NCI-H2029 treated with DMSO at 0.1 percent for 48 hours (cell line): Measurements from ENCODE around the gene UQCRC2.
"Not testable (repeated sequence)": the region's sequence is repeated elsewhere in the genome, so short reads cannot be mapped to it uniquely, and the experiment has no call there.

Experiments used
- DNase-seq: peaks from one replicate; lab custom pipeline; 2025; lab: John Stamatoyannopoulos, UW

Gene UQCRC2

DNA sequence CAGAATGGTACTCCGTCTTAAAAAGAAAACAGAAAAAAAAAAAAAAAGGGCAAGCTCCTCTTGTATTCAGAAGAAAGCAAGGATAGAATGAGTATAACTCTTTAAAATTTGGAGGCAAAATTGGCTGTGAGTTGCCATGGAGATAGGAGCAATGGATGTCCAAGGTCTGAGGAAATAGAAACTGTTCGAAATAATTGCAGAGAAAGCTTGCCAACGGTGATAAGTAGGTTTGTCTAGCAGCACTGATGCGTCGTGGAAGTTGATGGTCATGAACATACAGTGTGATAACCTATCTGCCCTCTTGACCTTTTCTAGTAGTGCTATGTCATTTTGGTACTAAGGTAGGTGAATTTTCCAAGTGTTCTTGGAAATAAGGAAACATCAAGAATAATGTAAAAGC, 57.7 kb downstream of the UQCRC2 start:
- DNase-seq, result no peak

DNA sequence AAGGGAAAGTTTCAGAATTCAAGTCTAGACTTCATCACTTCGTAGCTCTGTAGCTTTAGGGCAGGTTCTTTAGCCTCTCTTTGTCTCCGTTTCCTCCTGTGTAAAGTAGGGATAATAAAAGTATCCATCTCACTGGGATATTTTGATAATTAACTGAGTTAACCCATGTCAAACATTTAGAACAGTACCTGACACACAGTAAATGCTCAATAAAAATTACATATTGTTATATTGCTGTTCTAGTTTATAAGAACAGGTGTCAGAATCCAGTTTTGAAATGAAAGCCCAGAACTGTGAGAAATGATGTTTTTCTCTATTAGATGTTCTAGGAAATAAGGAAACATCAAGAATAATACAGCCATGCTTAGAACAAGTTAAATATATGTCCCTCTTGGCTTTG, 59.1 kb downstream of the UQCRC2 start:
- DNase-seq, result no peak

DNA sequence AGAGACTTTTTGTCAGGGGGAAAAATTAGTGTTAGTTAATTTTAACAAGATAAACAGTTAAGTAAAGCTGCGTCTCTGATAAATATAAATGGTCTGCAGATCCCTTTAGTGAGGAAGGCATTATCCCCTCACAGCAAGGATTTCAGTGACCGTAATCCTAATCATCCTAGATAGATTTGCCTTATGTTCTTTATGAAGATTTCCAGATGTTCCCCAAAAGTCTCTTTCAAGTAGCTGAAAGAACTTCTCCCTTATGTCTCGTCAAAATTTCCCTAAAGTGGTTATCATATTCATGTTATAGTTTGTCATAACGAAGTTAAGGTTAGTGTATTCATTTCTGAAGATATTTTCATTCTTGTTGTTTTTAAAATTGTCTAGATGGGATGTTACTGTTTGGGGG, 60.3 kb downstream of the UQCRC2 start:
- DNase-seq, result no peak

DNA sequence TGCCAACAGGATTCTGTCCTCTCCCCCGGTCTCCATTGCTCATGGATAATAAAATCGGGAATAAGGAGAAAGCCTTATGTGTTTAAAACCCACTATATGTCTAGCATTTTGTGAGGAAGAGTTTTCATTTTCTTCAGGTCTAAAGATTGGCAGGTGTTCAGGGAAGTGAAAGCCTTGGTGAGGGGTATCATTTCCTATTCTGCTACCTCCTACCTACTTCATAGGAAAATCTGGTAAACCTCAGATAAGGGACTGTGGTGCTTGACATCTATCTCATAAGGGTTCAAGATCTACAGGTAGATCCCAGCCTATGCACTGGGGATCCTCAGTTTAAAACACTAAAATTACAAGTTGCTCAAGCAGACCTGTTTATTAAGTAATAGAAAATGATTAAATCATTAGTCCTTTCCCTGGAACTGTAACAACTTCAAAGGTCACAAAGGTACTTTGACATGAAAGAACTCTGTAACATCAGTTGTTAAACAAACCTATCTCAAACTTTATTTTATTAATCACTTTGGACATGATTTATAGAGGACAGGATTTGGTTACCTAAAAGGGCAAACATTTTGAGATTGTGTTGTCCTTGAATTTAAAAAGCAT, 61.2 kb downstream of the UQCRC2 start:
- no peak for DNase-seq

DNA sequence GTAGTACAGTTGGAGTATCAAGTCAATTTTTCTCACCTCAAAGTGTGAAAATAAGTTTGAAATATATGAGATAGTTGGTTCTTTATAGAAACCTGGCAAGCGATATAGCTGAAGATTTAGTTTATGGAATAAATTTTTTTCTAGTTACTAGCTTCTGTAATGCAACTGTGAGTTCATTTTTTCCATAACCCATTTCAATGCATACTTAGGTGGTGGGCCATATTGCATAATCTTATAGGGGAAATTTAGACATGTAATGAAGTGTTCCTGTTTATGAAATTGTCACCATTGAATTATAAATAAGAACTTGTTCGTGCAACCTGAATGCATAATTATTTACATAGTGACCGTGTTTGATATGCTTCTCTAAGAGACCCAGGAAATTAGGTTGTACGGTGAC, 63.8 kb downstream of the UQCRC2 start:
- DNase-seq, result no peak

DNA sequence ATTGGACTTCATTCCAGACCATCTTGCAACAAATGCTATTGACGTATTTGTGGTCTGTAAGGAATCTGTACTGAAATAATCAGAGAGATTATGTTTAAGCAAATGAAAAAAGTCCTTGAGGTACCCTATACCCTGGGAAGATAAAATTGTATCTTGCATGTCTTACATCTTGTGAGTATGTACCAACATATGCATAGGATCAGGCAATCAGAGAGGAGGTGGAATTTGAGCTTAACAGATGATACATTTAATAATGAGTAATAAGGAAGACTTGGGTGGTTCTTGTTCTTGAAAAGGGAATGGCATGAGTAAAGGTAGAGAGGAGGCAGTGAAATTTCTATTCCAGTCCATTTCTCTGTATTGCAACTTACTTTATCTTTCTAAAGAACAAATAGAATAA, 65.4 kb downstream of the UQCRC2 start:
- no peak for DNase-seq

DNA sequence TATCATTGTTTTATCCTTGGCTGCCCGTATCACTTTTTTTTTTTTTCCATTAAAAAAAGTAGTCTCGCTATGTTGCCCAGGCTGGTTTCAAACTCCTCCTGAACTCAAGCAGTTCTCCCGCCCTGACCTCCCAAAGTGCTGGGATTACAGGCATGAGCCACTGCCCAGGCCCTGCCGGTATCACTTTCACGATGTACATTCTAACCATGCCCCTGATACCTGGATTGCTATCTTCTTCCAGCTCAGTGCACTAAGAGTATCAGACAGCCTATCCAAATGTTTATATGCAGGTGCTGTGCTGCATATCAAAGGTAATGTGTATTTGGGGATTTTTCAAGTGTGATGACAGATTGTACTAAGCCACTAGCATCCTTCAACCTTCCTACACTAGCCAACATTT, 69.0 kb downstream of the UQCRC2 start:
- no peak for DNase-seq

DNA sequence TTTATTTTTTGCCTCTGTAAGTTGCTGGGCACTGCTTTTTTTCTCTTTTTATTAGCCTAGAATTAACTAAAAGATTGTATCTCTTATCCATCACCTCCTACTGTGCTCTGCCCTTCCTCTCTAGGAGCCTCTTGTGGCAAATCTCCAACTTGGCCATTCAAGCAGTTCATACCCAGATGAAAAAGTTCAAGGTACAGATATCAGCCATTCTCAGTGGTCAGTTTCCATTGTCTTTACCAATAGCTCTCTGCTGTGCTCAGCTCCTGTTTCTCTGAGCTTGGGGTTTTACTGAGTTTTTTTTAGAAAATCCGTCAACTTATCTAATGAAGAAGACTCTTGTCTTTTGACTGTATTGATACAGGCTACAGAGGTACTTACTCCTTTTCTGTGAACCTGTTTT, 70.3 kb downstream of the UQCRC2 start:
- no peak for DNase-seq

DNA sequence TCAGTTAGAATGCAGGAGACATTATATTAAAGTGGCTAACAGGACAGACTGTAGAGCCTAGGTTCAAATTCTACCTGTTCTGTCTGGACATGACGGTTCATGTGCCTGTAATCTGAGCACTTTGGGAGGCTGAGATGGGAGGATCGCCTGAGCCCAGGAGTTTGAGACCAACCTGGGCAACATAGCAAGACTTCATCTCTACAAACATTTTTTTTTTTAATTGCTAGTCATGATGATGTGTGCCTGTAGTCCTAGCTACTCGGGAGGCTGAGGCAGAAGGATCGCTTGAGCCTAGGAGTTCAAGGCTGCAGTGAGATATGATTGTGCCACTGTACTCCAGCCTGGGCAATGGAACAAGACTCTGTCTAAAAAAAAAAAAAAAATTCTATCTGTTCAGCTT, 71.6 kb downstream of the UQCRC2 start:
- DNase-seq, result not testable (repeated sequence)

DNA sequence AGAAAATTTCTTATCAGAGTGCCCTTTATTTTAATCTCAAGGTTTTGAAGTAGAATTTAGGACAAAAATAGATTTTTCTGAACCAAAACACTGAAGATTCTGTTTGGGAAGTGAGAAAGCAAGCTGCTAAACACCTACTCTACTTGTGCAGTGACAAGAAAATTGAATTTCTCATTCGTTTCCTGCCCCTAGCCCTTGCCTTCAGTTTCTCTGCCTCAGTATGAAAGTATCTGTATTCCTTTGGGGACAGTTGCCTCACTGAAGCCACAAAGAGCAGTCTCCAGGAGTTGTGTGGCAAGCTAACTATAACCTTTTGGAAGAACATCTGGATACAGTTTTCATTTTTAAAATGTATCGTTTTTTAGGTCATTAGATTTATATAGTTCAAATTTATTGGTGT, 74.5 kb downstream of the UQCRC2 start:
- DNase-seq, result no peak

DNA sequence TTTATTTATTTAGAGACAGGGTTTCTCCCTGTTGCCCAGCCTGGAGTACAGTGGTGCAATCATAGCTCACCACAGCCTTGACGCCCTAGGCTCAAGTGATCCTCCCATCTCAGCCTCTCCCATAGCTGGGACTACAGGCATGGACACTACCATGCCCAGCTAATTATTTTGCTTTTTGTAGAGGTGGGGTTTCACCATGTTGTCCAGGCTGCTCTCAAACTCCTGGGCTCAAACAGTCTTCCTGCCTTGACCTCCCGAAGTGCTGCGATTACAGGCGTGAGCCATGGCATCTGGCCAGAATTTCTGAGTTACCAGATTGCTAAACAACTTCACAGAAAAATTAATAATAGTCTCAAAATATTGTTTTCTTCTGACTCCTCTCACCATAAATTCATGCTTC, 76.5 kb downstream of the UQCRC2 start:
- no peak for DNase-seq

DNA sequence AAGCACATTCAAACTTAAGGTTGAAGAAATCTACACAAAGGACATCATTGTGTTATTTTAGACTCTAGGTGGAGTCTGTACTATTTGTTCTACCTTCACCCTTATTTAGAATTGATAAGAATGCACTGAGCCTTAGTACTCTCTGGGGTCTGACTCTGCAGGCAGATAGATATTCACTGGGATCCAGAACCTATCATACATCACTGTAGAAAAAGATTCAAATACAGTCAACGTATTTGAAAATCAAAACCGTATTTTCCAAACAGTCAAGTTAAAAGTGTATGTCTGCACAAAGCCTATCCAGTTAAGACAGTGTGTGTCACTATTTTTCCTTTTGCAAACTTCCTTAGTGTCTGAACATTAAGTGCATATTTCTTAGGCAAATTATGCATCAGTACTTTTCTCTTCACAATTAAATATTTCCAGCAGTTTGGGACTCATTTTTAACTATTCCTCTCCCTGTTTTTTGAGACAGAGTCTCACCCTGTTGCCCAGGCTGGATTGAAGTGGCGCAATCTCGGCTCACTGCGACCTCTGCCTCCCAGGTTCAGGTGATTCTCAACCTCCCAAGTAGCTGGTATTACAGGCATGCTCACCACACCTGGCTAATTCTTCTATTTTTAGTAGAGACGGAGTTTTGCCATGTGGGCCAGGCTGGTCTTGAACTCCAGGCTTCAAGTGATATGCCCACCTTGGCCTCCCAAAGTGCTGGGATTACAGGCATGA, 77.1 kb downstream of the UQCRC2 start:
- DNase-seq, result no peak

DNA sequence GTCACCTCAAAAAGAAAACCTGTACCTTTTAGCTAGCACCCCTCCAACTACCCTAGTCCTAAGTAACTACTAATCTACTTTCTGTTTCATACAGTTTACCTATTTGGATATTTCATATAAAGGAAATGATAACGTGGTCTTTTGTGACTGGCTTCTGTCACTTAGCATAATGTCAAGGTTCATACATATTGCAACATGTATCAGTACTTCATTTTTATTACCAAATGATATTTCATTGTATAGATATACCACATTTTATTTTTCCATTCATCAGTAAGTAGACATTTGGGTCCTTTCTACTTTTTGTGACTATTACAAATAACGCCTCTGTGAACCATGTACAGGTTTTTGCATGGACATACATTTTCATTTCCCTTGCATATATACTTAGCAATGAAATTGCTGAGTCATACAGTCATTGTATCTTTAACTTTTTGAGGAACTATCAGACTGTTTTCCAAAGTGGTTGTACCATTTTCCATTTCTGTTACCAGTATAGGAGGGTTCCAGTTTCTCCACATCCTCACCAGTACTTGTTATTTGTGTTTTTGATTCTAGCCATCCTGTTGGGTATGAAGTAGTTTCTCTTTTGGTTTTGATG, 78.4 kb downstream of the UQCRC2 start:
- no peak for DNase-seq
